ENCODE results near the gene TMEM116.

- TF ChIP-seq CTCF (IDR thresholded peaks at IDR 0.05) (no peak), EZH2phosphoT487 (IDR thresholded peaks at IDR 0.05) (no peak), EZH2 (IDR thresholded peaks at IDR 0.05) (no peak)
These were observed 32.4 kb downstream of the TMEM116 start for GRCh38 chr12:111980598-111980997.

Data from neural progenitor cell (in vitro differentiated cells).